Nephron (organoid): ENCODE data around the gene SLC7A4.
A peak's percentile ranks its signal among the peaks of the same experiment; 100 is the strongest.

Source experiments
- H3K27ac Mint-ChIP-seq, 3 experiments: 2 replicates each; pipeline ENCODE4 v1.8.0; 2020; ENCODE audit warnings: mixed read lengths in 3 of 3, mild to moderate bottlenecking in 2 of 3, moderate library complexity in 1 of 3
- H3K27me3 Mint-ChIP-seq: 2 replicates; pipeline ENCODE4 v1.8.0; 2021; ENCODE audit warnings: low read depth, mild to moderate bottlenecking, moderate library complexity, mixed read lengths
- H3K36me3 Mint-ChIP-seq: 2 replicates; pipeline ENCODE4 v1.8.0; 2020; ENCODE audit warnings: low read depth, mixed read lengths
- H3K4me1 Mint-ChIP-seq: 2 replicates; pipeline ENCODE4 v1.8.0; 2020; ENCODE audit warnings: mixed read lengths
- H3K4me3 Mint-ChIP-seq, 3 experiments: 2 replicates each; pipeline ENCODE4 v1.8.0; 2020; ENCODE audit warnings: mild to moderate bottlenecking in 3 of 3, mixed read lengths in 3 of 3, moderate library complexity in 2 of 3
- H3K9me3 Mint-ChIP-seq: 2 replicates; pipeline ENCODE4 v1.8.0; 2020; ENCODE audit warnings: mixed read lengths
- TF ChIP-seq, protein P1 (sequence below), 3 experiments: fragments of 200-600 bp; sonication (generic); IDR thresholded peaks; one replicate each; pipeline ENCODE4 v1.5.0; 2021; ENCODE audit warnings: antibody characterized with exemption in 3 of 3; ENCODE audit not compliant: unreplicated experiment in 3 of 3

SLC7A4 gene

DNA sequence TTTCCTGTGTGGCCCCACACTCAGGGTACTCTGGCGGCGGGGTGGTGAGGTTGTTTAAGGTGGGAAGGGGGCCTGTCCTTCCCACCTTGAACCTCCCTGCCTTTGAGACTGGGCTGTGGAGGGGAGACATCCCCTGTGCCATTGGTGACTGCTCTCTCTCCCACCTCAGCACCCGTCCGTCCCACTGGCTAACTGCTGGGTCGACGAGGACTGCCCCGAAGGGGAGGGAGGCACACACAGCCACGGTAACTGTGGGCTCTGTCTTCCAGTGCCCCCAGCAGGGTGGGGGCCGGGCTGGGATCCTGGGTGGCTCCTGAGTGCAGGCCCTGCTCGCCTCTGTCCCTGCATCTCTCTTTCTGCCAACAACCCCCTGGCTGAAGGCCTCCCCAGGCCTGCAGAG is 9.9 kb downstream of the SLC7A4 start:
- Mint-ChIP-seq H3K4me3 (no peak overlapping the region), H3K36me3 (no peaks in the 10 kb centered on the region), H3K9me3 (no peaks in the 10 kb centered on the region), H3K4me1 (peaks cover 7% of the 10 kb centered on the region), H3K27ac (no peak overlapping the region), H3K27me3 (peaks cover 6% of the 10 kb centered on the region)
- TF ChIP-seq, protein P1, sequence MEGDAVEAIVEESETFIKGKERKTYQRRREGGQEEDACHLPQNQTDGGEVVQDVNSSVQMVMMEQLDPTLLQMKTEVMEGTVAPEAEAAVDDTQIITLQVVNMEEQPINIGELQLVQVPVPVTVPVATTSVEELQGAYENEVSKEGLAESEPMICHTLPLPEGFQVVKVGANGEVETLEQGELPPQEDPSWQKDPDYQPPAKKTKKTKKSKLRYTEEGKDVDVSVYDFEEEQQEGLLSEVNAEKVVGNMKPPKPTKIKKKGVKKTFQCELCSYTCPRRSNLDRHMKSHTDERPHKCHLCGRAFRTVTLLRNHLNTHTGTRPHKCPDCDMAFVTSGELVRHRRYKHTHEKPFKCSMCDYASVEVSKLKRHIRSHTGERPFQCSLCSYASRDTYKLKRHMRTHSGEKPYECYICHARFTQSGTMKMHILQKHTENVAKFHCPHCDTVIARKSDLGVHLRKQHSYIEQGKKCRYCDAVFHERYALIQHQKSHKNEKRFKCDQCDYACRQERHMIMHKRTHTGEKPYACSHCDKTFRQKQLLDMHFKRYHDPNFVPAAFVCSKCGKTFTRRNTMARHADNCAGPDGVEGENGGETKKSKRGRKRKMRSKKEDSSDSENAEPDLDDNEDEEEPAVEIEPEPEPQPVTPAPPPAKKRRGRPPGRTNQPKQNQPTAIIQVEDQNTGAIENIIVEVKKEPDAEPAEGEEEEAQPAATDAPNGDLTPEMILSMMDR (IDR thresholded peaks at IDR 0.05; ENCODE audit: unreplicated experiment in 3 of 3): no peak

DNA sequence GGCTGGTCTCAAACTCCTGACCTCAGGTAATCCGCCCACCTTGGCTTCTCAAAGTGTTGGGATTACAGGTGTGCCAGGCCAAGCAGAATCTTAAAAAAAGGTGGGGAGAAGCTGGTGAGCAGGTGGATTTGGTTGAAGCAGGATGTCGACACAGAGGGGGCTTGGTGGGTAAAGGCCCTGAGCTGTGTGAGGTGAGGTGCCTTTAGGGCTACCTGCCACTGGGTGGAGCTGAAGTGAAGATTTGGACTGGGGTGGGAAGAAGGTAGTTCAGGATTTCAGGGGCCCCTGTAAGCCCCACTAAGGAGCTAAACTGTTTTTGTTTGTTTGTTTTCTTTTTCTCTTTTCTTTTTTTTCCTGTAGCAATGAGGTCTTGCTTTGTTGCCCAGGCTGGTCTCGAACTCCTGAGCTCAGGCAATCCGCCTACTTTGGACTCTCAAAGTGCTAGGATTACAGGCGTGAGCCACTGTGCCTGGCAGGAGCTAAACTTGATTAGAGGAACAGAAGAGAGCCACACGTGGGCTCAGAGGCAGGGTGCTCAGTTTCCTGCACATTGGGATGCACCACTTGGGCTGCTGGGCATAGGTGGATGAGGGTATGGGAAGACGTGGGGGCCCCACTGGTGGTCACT is 11.4 kb downstream of the SLC7A4 start:
- Mint-ChIP-seq H3K9me3 (no peaks in the 10 kb centered on the region), H3K27ac (peak overlapping the region in 1 of 3 experiments; percentile 26), H3K4me1 (peaks cover 13% of the 10 kb centered on the region), H3K27me3 (peaks cover 3% of the 10 kb centered on the region), H3K36me3 (no peaks in the 10 kb centered on the region), H3K4me3 (no peak overlapping the region)
- TF ChIP-seq, protein P1 (IDR thresholded peaks at IDR 0.05; ENCODE audit: unreplicated experiment in 3 of 3): peak in 1 of 3 experiments; percentile 23

GRCh38 chr22:21018314-21018713 is 14.0 kb downstream of the SLC7A4 start:
- peaks cover 3% of the 10 kb centered on the region for H3K27me3 Mint-ChIP-seq
- TF ChIP-seq, protein P1 (IDR thresholded peaks at IDR 0.05; ENCODE audit: unreplicated experiment in 3 of 3): no peak
- no peak overlapping the region for H3K4me3 Mint-ChIP-seq
- peak overlapping the region in 1 of 3 experiments; percentile 77 for H3K27ac Mint-ChIP-seq
- no peaks in the 10 kb centered on the region for H3K36me3 Mint-ChIP-seq
- peaks cover 37% of the 10 kb centered on the region for H3K4me1 Mint-ChIP-seq
- H3K9me3 Mint-ChIP-seq: no peaks in the 10 kb centered on the region

- peak overlapping the region; percentile 77 to 90 (median 89) for H3K27ac Mint-ChIP-seq
- peaks cover 3% of the 10 kb centered on the region for H3K27me3 Mint-ChIP-seq
- H3K4me3 Mint-ChIP-seq: peak overlapping the region; percentile 52 to 58 (median 58)
- TF ChIP-seq, protein P1 (IDR thresholded peaks at IDR 0.05; ENCODE audit: unreplicated experiment in 3 of 3): no peak
- H3K9me3 Mint-ChIP-seq: no peaks in the 10 kb centered on the region
- no peaks in the 10 kb centered on the region for H3K36me3 Mint-ChIP-seq
- H3K4me1 Mint-ChIP-seq: peaks cover 39% of the 10 kb centered on the region
Measured at GRCh38 chr22:21016644-21017420, 15.5 kb downstream of the SLC7A4 start.

DNA sequence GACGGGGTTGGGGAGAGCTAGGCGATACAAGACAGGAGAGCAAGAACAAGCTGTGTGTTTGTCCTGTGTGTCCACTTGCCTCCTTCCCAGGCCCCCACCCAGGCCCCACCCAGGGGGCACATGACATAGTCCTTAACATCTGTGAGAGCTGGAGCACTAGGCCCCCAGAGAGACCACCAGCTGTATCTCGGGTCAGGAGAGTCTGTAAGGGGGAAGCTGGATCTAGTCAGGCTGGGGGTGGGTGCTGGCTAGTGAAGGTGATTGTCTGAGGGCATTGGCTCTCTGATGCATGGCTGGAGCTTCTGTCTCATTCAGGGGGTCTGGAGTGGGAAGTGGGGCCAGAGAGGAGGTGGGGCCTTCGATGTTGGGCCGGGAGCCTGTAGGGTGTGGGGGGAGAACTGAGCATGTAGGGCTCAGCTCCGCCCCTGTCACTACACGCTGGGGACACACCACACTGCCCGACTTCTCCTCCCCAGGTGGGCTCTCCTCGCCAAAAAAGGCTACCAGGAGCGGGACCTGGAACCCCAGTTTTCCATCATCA is 16.8 kb downstream of the SLC7A4 start:
- peaks cover under 1% of the 10 kb centered on the region for H3K27me3 Mint-ChIP-seq
- no peaks in the 10 kb centered on the region for H3K9me3 Mint-ChIP-seq
- TF ChIP-seq, protein P1 (IDR thresholded peaks at IDR 0.05; ENCODE audit: unreplicated experiment in 3 of 3): no peak
- peaks cover 39% of the 10 kb centered on the region for H3K4me1 Mint-ChIP-seq
- peak overlapping the region; percentile 88 to 94 (median 92) for H3K4me3 Mint-ChIP-seq
- peak overlapping the region; percentile 89 to 98 (median 97) for H3K27ac Mint-ChIP-seq
- no peaks in the 10 kb centered on the region for H3K36me3 Mint-ChIP-seq
